H1 (cell line): Measurements from ENCODE around the gene MED10. TPM values are rescaled to one million over a fixed set of nuclear protein-coding genes. Genes with fewer than 3 reads are reported as not detected.

Source experiments
- HDAC2 ChIP-seq, 2 experiments: fragments of 300-600 bp in 1 of 2; sonication (generic) in 1 of 2; IDR thresholded peaks; 2 replicates each; pipeline ENCODE4 v1.6.1; 2011 to 2012; ENCODE audit warnings: low read depth in 2 of 2, low read length in 2 of 2, mild to moderate bottlenecking in 2 of 2, moderate library complexity in 2 of 2, borderline replicate concordance in 1 of 2, inconsistent platforms in 1 of 2
- polyA plus RNA-seq, 7 experiments: library from polyadenylated mRNA; depleted of rRNA in 3 of 7; stranded (reverse) in 5 of 7; unstranded in 2 of 7; fragments of >200 nt in 5 of 7; fragments of 200-250 nt in 2 of 7; gene quantifications; 1 replicate in 5 of 7; 2 replicates in 1 of 7; 4 replicates in 1 of 7; pipeline versions ENCODE4 v1.2.1 to v1.2.3, GENCODE V29; 2011 to 2013; ENCODE audit warnings: missing spikeins in 2 of 7, mixed read lengths in 2 of 7
- total RNA-seq: library from RNA; stranded (reverse); fragmentation: NEBNext Ultra II Directional; extraction: Animal tissue kit (Norgen Biotek cat#: 25700); gene quantifications from 2 replicates; pipeline ENCODE4 v1.2.1, GENCODE V29; 2021

MED10 gene
- total and polyA plus RNA-seq, 2 of the 8 experiments (the other 6 are each of a cell fraction or from before 2014, with no cell fraction given) = 20.1 to 23.2 TPM

- TF ChIP-seq HDAC2 (IDR thresholded peaks at IDR 0.05; ENCODE audit: borderline replicate concordance in 1 of 2, low read depth in 2 of 2, low read length in 2 of 2) = no peak
Measured at GRCh38 chr5:6423327-6424109, 45.2 kb upstream of the MED10 start (continued).
